HG03064 (cell line): ENCODE measurements around the gene AOX1.
A peak's percentile ranks its signal among the peaks of the same experiment; 100 is the strongest.
"Not testable (repeated sequence)": the region's sequence is repeated elsewhere in the genome, so short reads cannot be mapped to it uniquely, and the experiment has no call there.

Source experiments
- ATAC-seq: cut with Tn5 transposase; IDR thresholded peaks from one replicate; pipeline ENCODE4 v1.9.1; 2021; ENCODE audit warnings: low read depth; ENCODE audit not compliant: unreplicated experiment

AOX1 gene

DNA sequence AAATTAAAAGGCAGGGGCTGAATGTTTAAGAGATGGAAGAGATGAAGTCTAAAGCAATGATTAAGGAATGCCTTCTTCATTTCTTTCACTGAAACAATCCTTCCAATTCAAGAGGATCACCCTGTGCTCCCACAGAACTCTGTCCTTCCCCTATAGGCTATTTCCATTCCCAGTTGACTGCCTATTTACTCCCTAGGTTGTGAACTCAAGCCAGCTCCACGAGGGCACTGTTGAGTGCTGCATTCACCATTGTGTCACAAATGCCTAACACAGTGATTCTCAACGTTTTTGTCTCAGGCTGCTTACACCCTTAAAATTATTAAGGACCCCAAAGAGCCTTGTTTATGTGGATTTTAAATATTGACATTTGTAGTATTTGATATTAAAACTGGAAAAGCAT, 112.4 kb downstream of the AOX1 start:
- ATAC-seq = no peak

DNA sequence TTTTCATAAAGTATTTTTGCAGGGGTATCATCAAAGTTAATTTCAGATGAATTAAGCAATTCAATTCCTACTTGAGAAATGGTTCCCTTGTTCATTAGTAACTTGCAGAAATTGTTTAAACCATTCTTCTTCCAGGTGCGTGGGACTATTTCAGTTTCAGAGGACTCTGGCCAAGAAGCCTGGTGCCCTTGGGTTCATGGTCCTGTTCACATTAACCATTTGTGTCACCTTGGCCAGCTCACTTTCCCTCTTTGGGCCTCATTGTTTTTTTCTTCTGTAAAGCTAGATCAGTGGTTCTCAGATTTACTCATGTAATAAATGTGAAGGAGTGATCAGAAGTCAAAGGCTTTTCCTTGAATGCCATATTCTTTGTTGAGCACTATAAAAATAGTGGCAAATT, 113.5 kb downstream of the AOX1 start:
- no peak for ATAC-seq

DNA sequence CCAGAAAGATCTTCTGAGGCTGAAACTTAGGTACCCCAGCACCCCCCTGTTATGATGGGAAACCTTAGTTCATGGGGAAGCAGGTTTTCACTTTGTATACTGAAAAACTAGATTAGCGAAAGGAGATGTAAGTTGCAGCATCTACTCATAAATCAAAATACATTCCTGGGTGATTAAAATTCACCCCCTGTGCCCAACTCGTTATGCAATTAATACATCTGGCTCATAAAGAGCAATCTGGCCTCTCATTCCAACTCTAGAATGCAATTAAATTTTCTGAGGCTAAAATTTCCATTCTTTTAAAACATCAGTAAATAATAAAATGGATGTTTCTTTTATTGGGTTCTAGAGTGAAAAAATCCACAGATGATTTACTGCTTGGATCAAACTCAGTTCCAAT, 115.0 kb downstream of the AOX1 start:
- ATAC-seq = no peak

DNA sequence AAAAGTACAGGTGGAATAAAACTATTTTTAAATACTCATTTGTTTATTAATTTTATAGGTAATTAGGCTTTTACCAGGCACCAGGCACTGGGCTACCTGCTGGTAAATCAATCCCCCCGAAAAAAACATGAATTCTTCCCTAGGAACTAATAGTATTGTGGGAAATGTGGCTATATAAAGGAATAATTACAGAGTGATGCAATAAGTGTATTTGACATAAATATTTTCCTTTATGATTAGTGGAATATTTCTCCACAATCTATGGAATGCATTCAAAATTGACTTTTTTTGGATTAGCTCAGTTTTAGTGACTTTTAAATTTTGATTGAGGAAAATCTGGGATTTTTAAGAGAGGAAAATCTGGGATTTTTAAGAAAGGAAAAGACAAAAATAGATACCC, 116.2 kb downstream of the AOX1 start:
- no peak for ATAC-seq

DNA sequence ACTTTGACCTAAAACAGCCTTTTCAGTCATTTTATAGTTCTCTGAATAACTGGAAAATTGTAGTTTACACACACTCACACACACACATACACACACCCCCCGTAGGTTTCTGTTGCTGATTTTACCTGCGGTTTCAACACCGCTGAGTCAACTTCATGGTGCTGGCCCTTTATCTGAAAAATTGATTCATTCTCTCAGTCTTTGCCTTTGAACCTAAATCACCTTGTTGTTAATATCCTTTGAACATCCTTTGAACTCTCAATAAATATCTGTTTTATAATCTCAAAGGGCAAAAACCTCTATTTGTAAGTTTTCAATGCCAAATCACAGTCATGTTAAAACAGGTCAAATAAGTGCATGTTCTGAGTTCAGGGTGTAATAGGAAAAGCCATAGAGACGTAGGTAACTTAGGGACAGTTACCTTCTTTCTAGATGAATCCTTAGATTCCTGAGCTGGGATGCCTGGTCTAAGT, 116.9 kb downstream of the AOX1 start:
- no peak for ATAC-seq

DNA sequence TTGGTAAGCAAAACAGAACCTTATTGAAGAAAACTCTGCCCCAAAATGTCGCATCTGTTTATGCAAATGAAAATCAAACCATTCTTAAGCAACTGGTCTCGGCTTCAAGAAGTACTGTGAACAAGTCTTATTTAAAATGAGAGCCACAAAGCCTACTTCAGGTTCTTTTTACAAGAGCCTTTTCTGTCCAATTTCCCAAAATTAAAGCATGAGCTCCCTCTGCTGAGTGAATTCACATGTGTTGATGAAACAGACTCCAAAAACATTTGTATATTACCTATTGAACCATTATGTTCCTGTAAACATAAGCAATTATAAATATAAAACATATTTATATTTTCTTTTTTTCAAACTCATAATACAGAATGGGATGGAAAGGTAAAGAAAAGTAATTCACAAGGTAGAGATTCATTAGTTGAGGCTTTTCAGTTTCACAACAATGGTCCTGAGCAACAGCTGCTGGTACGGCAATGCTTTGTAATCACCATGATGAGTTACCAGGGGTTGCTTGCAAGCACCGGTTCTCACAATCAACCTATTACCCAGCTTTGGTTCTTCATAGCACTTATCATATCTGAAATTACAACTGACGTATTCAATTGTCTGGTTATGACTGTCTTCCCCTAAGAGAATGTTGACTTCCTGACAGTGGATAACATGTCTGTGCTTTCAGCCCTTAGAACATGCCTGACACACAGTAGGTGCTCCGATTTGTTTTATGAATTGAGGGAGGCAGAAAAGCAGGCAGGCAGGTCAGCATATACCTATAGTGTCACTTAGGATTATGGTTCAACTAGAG, 117.5 kb downstream of the AOX1 start:
- ATAC-seq = no peak

DNA sequence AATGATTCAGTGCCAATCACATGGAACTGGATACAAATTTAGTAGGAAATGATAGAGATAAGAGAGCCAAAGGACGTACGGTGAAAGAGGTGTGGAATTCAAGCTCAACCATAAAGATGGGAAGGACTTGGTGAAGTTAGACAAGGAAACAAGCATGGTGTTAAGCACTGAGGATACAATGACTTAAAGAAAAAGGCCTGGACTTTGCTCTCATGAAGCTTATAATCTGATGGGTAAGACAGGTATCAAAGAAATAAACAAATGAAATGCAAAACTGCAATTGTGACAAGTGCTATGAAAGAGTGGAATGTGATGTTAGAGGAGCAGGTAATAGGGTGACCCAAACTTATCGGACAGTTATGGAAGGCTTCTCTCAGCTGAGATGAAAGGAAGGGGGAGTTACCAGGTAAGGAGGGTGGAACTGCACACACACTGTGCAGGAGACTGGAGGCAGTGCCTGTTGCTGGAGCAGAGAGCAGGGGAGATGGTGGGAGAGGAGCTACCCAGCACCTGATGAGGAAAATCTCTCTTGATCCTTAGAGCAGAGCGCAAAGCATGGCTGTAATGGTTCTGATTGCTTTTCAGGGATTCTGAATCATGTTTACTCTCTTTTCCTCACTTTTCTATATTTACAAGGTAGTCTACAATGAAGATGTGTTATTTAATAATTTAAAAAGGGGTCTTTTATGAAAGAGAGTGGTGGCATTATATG, 118.3 kb downstream of the AOX1 start:
- ATAC-seq = no peak

DNA sequence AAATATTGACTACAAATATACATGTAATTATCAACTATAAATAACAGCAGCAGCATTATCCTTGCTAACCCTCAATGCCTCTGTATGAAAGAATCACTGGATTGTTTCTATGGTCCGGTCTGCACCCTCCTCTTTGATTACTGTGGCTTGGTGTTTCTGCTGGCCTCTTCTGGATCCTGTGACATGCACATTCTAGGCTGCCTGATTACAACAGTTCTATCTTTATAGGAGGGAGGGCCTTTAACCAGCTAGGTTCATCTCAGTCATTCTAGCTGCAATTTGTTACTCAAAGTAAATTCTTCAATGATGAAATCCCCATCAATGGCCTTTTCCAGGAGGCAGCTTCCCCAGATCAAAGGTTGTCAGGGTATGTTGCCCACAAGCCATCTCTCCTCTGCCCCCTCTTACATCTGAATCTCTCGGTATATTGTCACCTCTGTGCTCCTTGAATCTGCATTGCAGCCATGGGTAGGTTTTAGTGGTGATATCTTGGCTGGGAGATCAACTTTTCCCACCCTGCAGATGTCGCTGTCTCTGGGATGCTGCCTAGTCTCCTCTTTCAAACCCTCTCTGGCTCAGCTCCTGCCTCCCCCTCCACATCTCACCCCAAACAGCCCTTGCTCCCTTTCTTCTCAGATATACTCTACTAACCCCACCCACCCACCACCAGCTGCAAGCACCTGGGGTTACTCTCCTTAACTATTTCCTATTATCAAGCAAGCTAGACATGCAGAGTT, 119.7 kb downstream of the AOX1 start:
- no peak for ATAC-seq

DNA sequence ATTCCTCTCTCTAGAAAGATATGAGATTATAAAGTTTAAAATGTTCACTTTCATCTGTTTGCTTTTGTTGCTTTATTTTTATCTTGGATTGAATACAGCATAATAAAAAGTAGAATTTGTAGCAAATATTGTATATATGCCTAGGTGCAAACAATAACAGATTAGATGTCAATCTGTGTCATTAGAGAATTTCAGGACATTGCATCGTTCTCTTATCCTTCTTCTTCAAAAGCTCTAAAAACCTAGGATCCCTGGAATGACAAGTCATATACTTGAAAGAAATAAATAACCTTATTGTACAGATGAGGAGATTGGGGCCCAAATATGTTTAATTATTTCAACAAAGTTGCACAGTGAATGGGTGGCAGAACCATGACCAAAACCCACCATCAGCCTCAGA, 123.1 kb downstream of the AOX1 start:
- ATAC-seq = no peak

DNA sequence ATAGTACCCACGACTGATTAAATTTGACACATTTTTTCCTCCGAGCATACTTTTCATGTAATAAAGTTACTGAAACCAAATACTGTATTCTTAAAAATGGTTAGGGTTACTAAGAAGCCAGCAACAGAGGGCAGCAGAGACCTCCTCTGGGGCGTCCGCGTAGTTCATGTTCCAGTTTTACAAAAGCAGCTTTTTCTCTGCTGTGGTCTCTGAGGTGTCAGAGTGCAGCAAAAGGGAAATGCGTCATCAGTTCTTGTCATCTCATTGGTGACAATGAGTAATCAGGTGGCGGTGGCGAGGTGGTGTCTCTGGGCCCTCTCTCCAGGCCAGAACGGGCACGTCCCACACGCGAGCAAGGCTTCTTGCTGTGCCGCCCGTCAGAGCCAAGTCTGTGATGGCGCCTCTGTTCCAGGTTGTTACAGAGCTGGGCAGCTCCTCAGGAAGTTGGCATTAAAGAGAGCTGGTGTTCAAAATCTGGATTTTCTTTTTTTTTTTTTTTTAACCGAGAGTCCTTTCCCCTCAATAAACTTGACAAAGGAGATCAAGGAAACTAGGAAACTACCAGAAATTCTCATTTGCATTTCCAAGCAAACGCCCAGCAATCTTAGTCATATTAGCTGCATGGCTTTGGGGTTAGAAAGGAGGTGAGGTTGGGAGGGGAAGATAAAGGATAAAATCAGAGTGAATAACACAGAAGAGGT, 127.3 kb downstream of the AOX1 start:
- peak; percentile 100 for ATAC-seq

DNA sequence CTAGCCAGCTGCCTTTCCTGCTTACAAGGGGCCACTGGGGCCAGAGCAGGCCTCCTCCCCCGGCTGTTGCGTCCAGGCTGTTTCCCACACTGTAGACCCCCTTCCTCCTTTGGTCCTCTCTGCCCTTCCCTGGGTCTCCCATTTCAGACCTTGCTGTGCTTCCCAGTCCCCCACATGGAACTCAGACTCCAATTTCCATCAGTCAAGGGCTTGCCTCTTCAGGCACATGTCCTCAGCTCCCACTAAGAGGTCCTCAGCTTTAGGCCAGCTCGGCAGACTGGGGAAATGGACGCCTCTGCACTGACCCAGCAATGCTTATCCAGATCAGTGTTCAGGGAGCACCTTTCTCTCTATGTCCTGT, 127.9 kb downstream of the AOX1 start:
- no peak for ATAC-seq

DNA sequence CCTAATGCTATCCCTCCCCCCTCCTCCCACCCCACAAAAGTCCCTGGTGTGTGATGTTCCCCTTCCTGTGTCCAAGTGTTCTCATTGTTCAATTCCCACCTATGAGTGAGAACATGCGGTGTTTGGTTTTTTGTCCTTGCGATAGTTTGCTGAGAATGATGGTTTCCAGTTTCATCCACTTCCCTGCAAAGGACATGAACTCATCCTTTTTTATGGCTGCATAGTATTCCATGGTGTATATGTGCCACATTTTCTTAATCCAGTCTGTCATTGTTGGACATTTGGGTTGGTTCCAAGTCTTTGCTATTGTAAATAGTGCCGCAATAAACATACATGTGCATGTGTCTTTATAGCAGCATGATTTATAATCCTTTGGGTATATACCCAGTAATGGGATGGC, 129.2 kb downstream of the AOX1 start:
- not testable (repeated sequence) for ATAC-seq

DNA sequence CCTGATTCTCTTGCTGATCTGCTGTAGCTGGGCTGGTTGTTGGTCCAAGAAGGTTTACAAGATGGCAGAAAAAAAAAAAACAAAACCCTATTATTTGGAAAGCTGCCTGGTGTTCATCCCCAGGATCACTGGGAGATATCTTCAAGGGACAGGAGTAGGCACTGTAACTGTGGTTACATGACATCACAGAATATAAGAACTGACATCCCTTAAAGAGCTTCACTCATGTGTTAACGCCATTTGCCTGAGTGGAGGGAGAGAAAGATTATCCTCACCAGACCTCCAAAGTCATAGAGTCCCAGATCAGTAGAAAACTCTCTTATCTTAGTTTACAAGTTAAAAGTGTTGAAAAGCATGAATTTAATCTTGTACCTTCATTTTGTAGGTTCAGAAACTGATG, 130.6 kb downstream of the AOX1 start:
- ATAC-seq = no peak
